Measurements from ENCODE around the gene SRXN1. TPM values are rescaled to one million over a fixed set of nuclear protein-coding genes. Genes with fewer than 3 reads are reported as not detected.

SRXN1 gene
- total RNA-seq, 1 donor from 2014 or later: 55.3 TPM

DNA sequence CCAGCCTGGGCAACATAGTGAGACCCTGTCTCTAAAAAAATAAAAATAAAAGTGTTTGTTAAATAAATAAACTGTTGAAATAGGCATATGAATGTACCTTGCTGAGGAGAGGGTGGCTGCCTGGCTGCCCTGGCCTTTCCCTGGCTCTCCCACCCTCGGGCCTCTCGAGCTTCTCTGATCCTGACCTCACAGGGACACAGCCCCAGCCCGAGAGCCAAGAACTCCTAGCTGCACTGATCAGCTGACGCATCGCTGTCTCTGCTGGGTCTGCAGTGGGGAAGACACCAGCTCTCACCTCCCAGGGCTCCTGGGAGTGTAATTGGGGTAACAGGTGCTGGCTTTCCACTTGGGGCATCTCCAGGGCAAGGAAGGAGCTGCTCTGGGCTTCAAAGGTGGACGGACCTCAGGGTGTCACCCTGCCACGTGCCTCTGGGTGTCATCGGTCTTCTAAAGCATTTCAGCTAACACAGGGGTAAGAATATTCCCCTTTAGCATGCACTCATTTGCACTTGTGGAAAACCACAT lies 49.8 kb downstream of the SRXN1 start:
- Histone ChIP-seq H3K4me1 (peaks cover 98% of the 10 kb centered on the region), H3K27me3 (ENCODE audit: low read depth) (no peaks in the 10 kb centered on the region), H3K4me3 (peak overlapping the region; percentile 80), H3K36me3 (peaks cover 2% of the 10 kb centered on the region), H3K27ac (replicated peaks) (peak overlapping the region; percentile 94), H3K9me3 (replicated peaks) (no peaks in the 10 kb centered on the region)
- DNase-seq: peak; percentile 38
- intact Hi-C loops (cut with micrococcal nuclease): no loop called here
- TF ChIP-seq, protein P1, sequence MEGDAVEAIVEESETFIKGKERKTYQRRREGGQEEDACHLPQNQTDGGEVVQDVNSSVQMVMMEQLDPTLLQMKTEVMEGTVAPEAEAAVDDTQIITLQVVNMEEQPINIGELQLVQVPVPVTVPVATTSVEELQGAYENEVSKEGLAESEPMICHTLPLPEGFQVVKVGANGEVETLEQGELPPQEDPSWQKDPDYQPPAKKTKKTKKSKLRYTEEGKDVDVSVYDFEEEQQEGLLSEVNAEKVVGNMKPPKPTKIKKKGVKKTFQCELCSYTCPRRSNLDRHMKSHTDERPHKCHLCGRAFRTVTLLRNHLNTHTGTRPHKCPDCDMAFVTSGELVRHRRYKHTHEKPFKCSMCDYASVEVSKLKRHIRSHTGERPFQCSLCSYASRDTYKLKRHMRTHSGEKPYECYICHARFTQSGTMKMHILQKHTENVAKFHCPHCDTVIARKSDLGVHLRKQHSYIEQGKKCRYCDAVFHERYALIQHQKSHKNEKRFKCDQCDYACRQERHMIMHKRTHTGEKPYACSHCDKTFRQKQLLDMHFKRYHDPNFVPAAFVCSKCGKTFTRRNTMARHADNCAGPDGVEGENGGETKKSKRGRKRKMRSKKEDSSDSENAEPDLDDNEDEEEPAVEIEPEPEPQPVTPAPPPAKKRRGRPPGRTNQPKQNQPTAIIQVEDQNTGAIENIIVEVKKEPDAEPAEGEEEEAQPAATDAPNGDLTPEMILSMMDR (IDR thresholded peaks at IDR 0.05; ENCODE audit: borderline replicate concordance): no peak

- Histone ChIP-seq H3K27me3 (ENCODE audit: low read depth) (no peaks in the 10 kb centered on the region), H3K36me3 (no peaks in the 10 kb centered on the region), H3K4me1 (peaks cover 93% of the 10 kb centered on the region), H3K4me3 (peak overlapping the region; percentile 80), H3K27ac (replicated peaks) (peak overlapping the region; percentile 94), H3K9me3 (replicated peaks) (no peaks in the 10 kb centered on the region)
- TF ChIP-seq, protein P1 (IDR thresholded peaks at IDR 0.05; ENCODE audit: borderline replicate concordance): no peak
- peak; percentile 79 for DNase-seq
- intact Hi-C loops (cut with micrococcal nuclease): no loop called here
Measured at GRCh38 chr20:602111-602970, 50.7 kb downstream of the SRXN1 start.

DNA sequence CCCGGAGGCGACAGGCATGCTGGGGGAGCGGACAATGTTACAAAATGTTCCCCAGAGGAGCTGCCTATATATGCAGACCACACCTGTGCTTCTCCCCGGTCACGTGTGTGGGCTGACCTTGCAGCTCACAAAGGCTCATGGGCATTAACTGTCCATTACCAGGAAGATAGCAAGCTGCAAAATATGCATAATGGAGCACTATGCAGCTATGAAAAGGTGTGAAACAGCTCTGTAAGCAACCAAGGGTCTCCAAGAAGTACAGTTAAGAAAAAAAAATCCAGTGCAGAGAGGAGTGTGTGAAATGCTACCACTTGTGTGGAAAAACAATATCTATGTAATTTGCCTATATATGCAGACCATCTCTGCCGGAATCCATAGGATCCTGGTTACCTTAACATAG lies 52.3 kb downstream of the SRXN1 start:
- TF ChIP-seq, protein P1 (IDR thresholded peaks at IDR 0.05; ENCODE audit: borderline replicate concordance): no peak
- Histone ChIP-seq H3K36me3 (no peaks in the 10 kb centered on the region), H3K27me3 (ENCODE audit: low read depth) (no peaks in the 10 kb centered on the region), H3K4me1 (peaks cover 93% of the 10 kb centered on the region), H3K9me3 (replicated peaks) (no peaks in the 10 kb centered on the region), H3K27ac (replicated peaks) (peak overlapping the region; percentile 94), H3K4me3 (no peak overlapping the region)
- intact Hi-C loops (cut with micrococcal nuclease): no loop called here
- DNase-seq: no peak

DNA sequence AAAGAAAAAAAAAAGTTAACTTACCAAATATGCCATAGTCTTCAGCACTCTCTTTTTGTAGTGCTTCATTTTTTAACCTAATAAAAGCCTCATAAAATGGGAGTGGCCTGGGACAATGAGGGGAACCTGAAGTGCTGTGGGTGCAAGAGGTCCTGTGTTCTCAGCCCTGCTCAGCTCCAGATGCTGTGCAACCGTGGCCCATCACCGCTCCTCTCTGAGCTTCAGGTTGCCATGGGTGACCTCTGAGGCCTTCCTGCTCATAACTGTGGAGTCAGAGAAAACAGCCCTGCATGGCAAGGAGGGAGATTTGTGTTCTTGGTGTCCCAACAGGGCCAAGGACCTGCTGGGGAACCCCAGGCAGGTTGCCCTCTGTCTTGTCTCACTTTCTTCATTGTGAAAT lies 52.9 kb downstream of the SRXN1 start:
- Histone ChIP-seq H3K27me3 (ENCODE audit: low read depth) (no peaks in the 10 kb centered on the region), H3K4me1 (peaks cover 91% of the 10 kb centered on the region), H3K27ac (replicated peaks) (peak overlapping the region; percentile 94), H3K9me3 (replicated peaks) (no peaks in the 10 kb centered on the region), H3K4me3 (no peak overlapping the region), H3K36me3 (no peaks in the 10 kb centered on the region)
- no peak for DNase-seq
- intact Hi-C loops (cut with micrococcal nuclease): no loop called here
- TF ChIP-seq, protein P1 (IDR thresholded peaks at IDR 0.05; ENCODE audit: borderline replicate concordance): no peak

- no peaks in the 10 kb centered on the region for H3K36me3 ChIP-seq
- peak overlapping the region; percentile 94 for H3K27ac ChIP-seq (replicated peaks)
- intact Hi-C loops (cut with micrococcal nuclease): no loop called here
- H3K4me3 ChIP-seq: no peak overlapping the region
- TF ChIP-seq, protein P1 (IDR thresholded peaks at IDR 0.05; ENCODE audit: borderline replicate concordance): no peak
- H3K27me3 ChIP-seq (ENCODE audit: low read depth): no peaks in the 10 kb centered on the region
- peaks cover 77% of the 10 kb centered on the region for H3K4me1 ChIP-seq
- peak; percentile 31 for DNase-seq
- no peaks in the 10 kb centered on the region for H3K9me3 ChIP-seq (replicated peaks)
Measured at GRCh38 chr20:598133-598850, 54.7 kb downstream of the SRXN1 start.
